K562 (cell line): ENCODE results near the gene SAE1. TPM values are rescaled to one million over a fixed set of nuclear protein-coding genes. Genes with fewer than 3 reads are reported as not detected.

Experiments used
- ATAC-seq: fragments of 200-7000 bp; cut with Tn5 transposase; 3 replicates; pipeline ENCODE4 v1.9.1; 2020; ENCODE audit warnings: moderate library complexity
- BruUV-seq: library from RNA; stranded (reverse); fragments of 400-500 nt; replicated peaks from 2 replicates; lab custom pipeline; 2021; lab: Mats Ljungman, UMichigan
- CTCF ChIA-PET: fragments of 300-600 bp; formaldehyde crosslinking; extraction: SDS; loops from one replicate; lab custom pipeline; 2021; ENCODE audit warnings: low intra/inter-chr PET ratio; lab: Yijun Ruan, JAX
- POLR2A ChIA-PET: fragments of 300-600, 350-650 bp; sonication (Branson Sonifier 250); formaldehyde crosslinking; extraction: SDS; loops from one replicate; lab custom pipeline; 2021; ENCODE audit warnings: antibody characterized with exemption, inconsistent platforms; lab: Yijun Ruan, JAX
- DNase-seq, 4 experiments: peaks; one replicate each; pipeline versions ENCODE4 v3.0.0 to v3.0.0-alpha.2; 2011 to 2018; ENCODE audit warnings: low spot score in 3 of 4, mixed read lengths in 3 of 4; ENCODE audit errors: extremely low read depth in 1 of 4
- FAIRE-seq: peaks from 2 replicates; lab custom pipeline; 2011; peaks lifted over from hg19 to GRCh38; lab: Jason Lieb, UNC
- H2AFZ ChIP-seq: 2 replicates; pipeline ENCODE4 v1.6.0; 2011; ENCODE audit warnings: low read depth, low read length, control low read depth, inconsistent platforms
- H3K27ac ChIP-seq: fragments of 200-600 bp; 3 replicates; pipeline ENCODE4 v1.8.0; 2011; ENCODE audit warnings: low read depth, mild to moderate bottlenecking, control low read depth, inconsistent platforms, low read length, moderate library complexity, mixed read lengths; ENCODE audit errors: extremely low read depth
- H3K27me3 ChIP-seq, 2 experiments: fragments of 300-600 bp in 1 of 2; 2 replicates in 1 of 2; 3 replicates in 1 of 2; pipeline versions ENCODE4 v1.6.0 to v1.8.0; 2011; ENCODE audit warnings: inconsistent platforms in 2 of 2, low read length in 2 of 2, mild to moderate bottlenecking in 1 of 2, mixed read lengths in 1 of 2, moderate library complexity in 1 of 2; ENCODE audit not compliant: control insufficient read depth in 2 of 2, insufficient read depth in 2 of 2
- H3K36me3 ChIP-seq: fragments of 300-600 bp; 3 replicates; pipeline ENCODE4 v1.8.0; 2011; ENCODE audit warnings: mild to moderate bottlenecking, low read length, inconsistent platforms; ENCODE audit not compliant: control insufficient read depth, insufficient read depth
- H3K4me1 ChIP-seq, 2 experiments: fragments of 200-600 bp in 1 of 2; replicated peaks in 1 of 2; 2 replicates in 1 of 2; 3 replicates in 1 of 2; pipeline versions ENCODE4 v1.5.1 to v1.8.0; 2011; ENCODE audit warnings: inconsistent platforms in 2 of 2, low read length in 2 of 2, mild to moderate bottlenecking in 1 of 2, mixed read lengths in 1 of 2, moderate library complexity in 1 of 2; ENCODE audit not compliant: control insufficient read depth in 2 of 2, insufficient read depth in 2 of 2
- H3K4me2 ChIP-seq: 2 replicates; pipeline ENCODE4 v1.6.1; 2011; ENCODE audit warnings: low read length, control low read depth, inconsistent platforms, mixed read lengths; ENCODE audit not compliant: insufficient read depth
- H3K4me3 ChIP-seq: fragments of 200-600 bp; sonication (generic), shearing (Covaris generic); 2 replicates; pipeline ENCODE4 v1.5.1; 2016; ENCODE audit warnings: control low read depth, inconsistent platforms
- H3K79me2 ChIP-seq: fragments of 200-600 bp; 3 replicates; pipeline ENCODE4 v1.8.0; 2011; ENCODE audit warnings: low read length, inconsistent platforms; ENCODE audit not compliant: control insufficient read depth, insufficient read depth
- H3K9ac ChIP-seq, 2 experiments: 2 replicates each; pipeline versions ENCODE4 v1.6.0 to v1.6.1; 2011; ENCODE audit warnings: low read depth in 2 of 2, low read length in 2 of 2, control low read depth in 1 of 2, inconsistent platforms in 1 of 2, mild to moderate bottlenecking in 1 of 2, mixed read lengths in 1 of 2; ENCODE audit not compliant: insufficient read depth in 1 of 2
- H3K9me1 ChIP-seq: one replicate; pipeline ENCODE4 v1.6.0; 2011; ENCODE audit warnings: inconsistent platforms, mild to moderate bottlenecking, low read length, moderate library complexity; ENCODE audit not compliant: control insufficient read depth, insufficient read depth
- H3K9me3 ChIP-seq: replicated peaks from 2 replicates; pipeline ENCODE4 v1.5.1; 2011; ENCODE audit warnings: low read depth, low read length, inconsistent platforms; ENCODE audit not compliant: control insufficient read depth, insufficient read depth
- H4K20me1 ChIP-seq: replicated peaks from 2 replicates; pipeline ENCODE4 v1.6.1; 2011; ENCODE audit warnings: low read length, inconsistent platforms, mixed read lengths; ENCODE audit not compliant: control insufficient read depth, insufficient read depth
- ZNF639 ChIP-seq, 2 experiments: fragments of 200-800 bp in 1 of 2; sonication (Bioruptor generic) in 1 of 2; sonication (generic) in 1 of 2; formaldehyde crosslinking in 1 of 2; IDR thresholded peaks in 1 of 2; conservative IDR thresholded peaks in 1 of 2; 2 replicates each; pipeline versions ENCODE4 v1.5.0 to v1.6.1; 2016 to 2020; ENCODE audit warnings: missing compliant biosample characterization in 1 of 2, missing genetic modification characterization in 1 of 2, missing genetic modification reagents in 1 of 2
- WGBS: fragments of 100-300 bp; shearing (Covaris generic); methylation state at CpG from one replicate; pipeline ENCODE4 v1.1.6; 2016; ENCODE audit warnings: low coverage, mixed read lengths; ENCODE audit not compliant: insufficient coverage; ENCODE audit errors: missing lambda C conversion rate; 5-methylcytosine and 5-hydroxymethylcytosine counted together
- in situ Hi-C: fragments of 300-500 bp; cut with MboI; formaldehyde crosslinking; loops from 4 replicates; pipeline ENCODE4 v1.15.0; 2018; ENCODE audit warnings: inconsistent platforms, mixed read lengths
- intact Hi-C: fragments of 100-400 bp; cut with micrococcal nuclease; formaldehyde crosslinking; loops from 2 replicates; pipeline ENCODE4 v1.14.2; 2022
- polyA plus RNA-seq, 8 experiments: library from polyadenylated mRNA; depleted of rRNA in 4 of 8; stranded (reverse) in 5 of 8; unstranded in 3 of 8; fragments of >200 nt; fragmentation: Nextera tagmentation in 2 of 8; fragmentation: Illumina TruSeq in 1 of 8; extraction: Ambion mirVana in 2 of 8; extraction: Trizol in 1 of 8; gene quantifications; 2 replicates each; pipeline versions ENCODE4 v1.2.1 to v1.2.3, GENCODE V29; 2011 to 2014; ENCODE audit warnings: inconsistent platforms in 1 of 8, missing spikeins in 1 of 8
- total RNA-seq, 7 experiments: library from RNA; depleted of rRNA in 6 of 7; stranded (reverse); fragments of >200 nt in 6 of 7; fragmentation: Illumina TruSeq in 2 of 7; extraction: Trizol in 2 of 7; gene quantifications; 2 replicates each; pipeline versions ENCODE4 v1.2.1 to v1.2.3, GENCODE V29; 2011 to 2021; ENCODE audit warnings: low replicate concordance in 1 of 7
- TF ChIP-seq, protein P1 (sequence below), 2 experiments: fragments of 450-650 bp in 1 of 2; sonication (generic) in 1 of 2; formaldehyde crosslinking in 1 of 2; IDR thresholded peaks; 2 replicates each; pipeline versions ENCODE4 v1.7.1 to v1.9.0; 2016 to 2022; ENCODE audit warnings: inconsistent platforms in 1 of 2, mild to moderate bottlenecking in 1 of 2, missing genetic modification reagents in 1 of 2

SAE1 gene
- total and polyA plus RNA-seq, 9 of the 15 experiments (the other 6 are each of a cell fraction or from before 2014, with no cell fraction given): 82.8 to 299 (median 217) TPM

DNA sequence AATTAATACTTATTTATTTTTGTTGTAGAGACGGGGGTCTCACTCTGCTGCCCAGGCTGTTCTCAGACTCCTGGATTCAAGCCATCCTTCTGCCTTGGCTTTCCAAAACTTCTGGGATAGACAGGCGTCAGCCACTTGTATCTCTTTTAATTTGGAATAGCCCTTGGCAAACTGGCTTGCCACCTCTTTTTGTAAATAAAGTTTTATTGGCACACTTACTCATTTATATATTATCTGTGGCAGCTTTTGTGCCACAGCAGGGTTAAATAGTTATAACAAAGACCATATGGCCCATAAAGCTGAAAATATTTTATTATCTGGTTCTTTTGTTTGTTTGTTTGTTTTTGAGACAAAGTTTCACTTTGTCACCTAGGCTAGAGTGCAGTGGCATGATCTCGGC is 69.9 kb downstream of the SAE1 start:
- in situ Hi-C loops (no loop called here), intact Hi-C loops (no loop called here)
- WGBS: 63% methylated on average over 2 of the region's 3 CpGs
- no peak for ATAC-seq
- H3K27ac ChIP-seq: no peak overlapping the region
- no peaks in the 10 kb centered on the region for H3K9me1 ChIP-seq
- H3K36me3 ChIP-seq: peaks cover 72% of the 10 kb centered on the region
- TF ChIP-seq ZNF639 (CRISPR knock-in tag; conservative IDR thresholded peaks at IDR 0.05 in 1 of 2, IDR thresholded peaks at IDR 0.05 in 1 of 2): no peak
- TF ChIP-seq, protein P1, sequence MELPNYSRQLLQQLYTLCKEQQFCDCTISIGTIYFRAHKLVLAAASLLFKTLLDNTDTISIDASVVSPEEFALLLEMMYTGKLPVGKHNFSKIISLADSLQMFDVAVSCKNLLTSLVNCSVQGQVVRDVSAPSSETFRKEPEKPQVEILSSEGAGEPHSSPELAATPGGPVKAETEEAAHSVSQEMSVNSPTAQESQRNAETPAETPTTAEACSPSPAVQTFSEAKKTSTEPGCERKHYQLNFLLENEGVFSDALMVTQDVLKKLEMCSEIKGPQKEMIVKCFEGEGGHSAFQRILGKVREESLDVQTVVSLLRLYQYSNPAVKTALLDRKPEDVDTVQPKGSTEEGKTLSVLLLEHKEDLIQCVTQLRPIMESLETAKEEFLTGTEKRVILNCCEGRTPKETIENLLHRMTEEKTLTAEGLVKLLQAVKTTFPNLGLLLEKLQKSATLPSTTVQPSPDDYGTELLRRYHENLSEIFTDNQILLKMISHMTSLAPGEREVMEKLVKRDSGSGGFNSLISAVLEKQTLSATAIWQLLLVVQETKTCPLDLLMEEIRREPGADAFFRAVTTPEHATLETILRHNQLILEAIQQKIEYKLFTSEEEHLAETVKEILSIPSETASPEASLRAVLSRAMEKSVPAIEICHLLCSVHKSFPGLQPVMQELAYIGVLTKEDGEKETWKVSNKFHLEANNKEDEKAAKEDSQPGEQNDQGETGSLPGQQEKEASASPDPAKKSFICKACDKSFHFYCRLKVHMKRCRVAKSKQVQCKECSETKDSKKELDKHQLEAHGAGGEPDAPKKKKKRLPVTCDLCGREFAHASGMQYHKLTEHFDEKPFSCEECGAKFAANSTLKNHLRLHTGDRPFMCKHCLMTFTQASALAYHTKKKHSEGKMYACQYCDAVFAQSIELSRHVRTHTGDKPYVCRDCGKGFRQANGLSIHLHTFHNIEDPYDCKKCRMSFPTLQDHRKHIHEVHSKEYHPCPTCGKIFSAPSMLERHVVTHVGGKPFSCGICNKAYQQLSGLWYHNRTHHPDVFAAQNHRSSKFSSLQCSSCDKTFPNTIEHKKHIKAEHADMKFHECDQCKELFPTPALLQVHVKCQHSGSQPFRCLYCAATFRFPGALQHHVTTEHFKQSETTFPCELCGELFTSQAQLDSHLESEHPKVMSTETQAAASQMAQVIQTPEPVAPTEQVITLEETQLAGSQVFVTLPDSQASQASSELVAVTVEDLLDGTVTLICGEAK (IDR thresholded peaks at IDR 0.05): peak; percentile 89
- TF ChIP-seq, protein P1 (CRISPR knock-in tag; IDR thresholded peaks at IDR 0.05): peak; percentile 63; the same call in 1 of the 2 replicates
- H3K79me2 ChIP-seq: no peaks in the 10 kb centered on the region
- H3K27me3 ChIP-seq: no peaks in the 10 kb centered on the region
- FAIRE-seq: no peak
- ChIA-PET CTCF (no interaction called here), POLR2A (interaction anchor here (1.1 to 1.2 kb wide), 2 partner anchors 10 to 22 kb away, joined by 3 read pairs; no protein-coding TSS in a partner anchor)
- no peak overlapping the region for H2AFZ ChIP-seq
- BruUV-seq: no TSS peak
- H4K20me1 ChIP-seq: no peaks in the 10 kb centered on the region
- DNase-seq: no peak
- no peak overlapping the region for H3K4me2 ChIP-seq
- H3K9ac ChIP-seq: no peak overlapping the region
- H3K4me1 ChIP-seq: no peaks in the 10 kb centered on the region
- H3K4me3 ChIP-seq: no peak overlapping the region
- no peaks in the 10 kb centered on the region for H3K9me3 ChIP-seq
